Stimulated activated naive CD8-positive, alpha-beta T cell treated with anti-CD3 and anti-CD28 coated beads, Interleukin-15, Interleukin-2, amounts not matched to agents 100 U/mL and 50 U/mL, for 24 hours (primary cell): Measurements from ENCODE around the gene FBXO36.
"Not testable (repeated sequence)": the region's sequence is repeated elsewhere in the genome, so short reads cannot be mapped to it uniquely, and the experiment has no call there.

Experiments used
- ATAC-seq: fragments of 150-1000 bp; cut with Tn5 transposase; one replicate; pipeline ENCODE4 v1.10.0; 2021
- DNase-seq: peaks from one replicate; pipeline ENCODE4 v3.0.0; 2021

Gene FBXO36, protein sequence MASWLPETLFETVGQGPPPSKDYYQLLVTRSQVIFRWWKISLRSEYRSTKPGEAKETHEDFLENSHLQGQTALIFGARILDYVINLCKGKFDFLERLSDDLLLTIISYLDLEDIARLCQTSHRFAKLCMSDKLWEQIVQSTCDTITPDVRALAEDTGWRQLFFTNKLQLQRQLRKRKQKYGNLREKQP

DNA sequence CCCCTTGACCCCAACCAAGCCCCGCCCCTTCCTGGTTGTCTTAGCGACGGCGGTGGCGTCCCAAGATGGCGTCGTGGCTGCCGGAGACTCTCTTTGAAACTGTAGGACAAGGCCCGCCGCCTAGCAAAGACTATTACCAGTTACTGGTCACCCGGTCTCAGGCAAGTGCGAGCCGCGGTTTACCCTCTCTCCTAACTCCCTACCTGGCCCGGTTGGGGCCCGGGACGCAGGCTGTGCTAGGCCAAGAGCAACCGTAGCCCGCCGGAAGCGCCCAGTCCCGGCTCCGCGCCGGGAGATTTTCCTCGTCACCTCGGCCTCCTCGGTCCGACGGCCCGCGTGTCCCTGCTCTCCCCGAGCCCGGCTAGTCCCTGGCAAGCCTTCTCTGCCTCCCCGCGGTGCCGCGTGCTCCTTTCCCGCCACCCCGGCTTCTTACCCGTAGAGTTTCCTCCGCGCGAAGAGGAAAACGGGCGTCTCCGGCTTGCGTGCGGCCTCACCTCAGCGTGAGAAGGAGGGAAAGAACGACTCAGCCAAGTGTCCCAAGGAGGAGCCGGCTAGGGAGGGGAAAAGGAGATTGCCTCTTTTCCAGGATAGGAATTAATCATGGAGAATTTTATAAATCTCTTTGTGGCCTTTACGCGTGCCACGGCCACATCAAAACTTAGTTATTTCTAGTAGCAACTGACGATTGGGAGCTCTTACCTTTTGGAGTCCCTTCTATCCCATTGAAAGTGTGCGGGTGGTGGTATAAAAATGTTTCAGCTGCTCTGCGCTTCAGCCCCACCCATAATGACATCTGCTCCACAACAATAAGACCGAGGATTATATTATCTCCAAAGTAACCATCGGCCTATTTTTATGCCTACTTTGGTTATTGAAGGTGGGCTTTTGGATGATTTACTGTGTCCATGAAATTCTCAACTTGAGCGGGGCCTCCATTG, at the start of gene FBXO36:
Gene FBXO36 (plus strand): TSS at position 55 of the 938 bp plus-strand sequence. CDS start 11 bp downstream, at position 66.
- DNase-seq (peak; percentile 93), ATAC-seq (peak; percentile 61)

DNA sequence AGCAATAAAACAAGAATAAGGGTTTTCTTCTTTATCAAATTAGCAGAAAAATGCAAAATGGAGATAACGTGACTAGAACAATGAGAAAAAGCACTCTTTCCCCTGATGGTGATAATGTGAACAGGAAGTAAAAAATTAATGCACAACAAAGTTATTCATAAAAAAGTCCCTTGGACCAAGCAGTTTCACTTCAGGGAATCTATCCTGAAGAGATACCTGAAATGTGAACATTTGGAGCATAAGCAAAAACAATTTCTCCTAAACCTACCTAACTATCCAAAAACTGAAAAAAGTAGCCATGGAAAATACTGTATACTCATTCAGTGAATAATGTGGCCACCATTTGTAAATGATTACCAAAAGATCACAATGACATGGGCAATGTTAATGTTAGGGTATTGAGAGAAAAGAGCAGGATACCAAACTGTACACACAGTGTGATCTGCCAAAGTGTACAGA, 49.2 kb upstream of the FBXO36 start:
- DNase-seq (no peak), ATAC-seq (peak; percentile 46)

DNA sequence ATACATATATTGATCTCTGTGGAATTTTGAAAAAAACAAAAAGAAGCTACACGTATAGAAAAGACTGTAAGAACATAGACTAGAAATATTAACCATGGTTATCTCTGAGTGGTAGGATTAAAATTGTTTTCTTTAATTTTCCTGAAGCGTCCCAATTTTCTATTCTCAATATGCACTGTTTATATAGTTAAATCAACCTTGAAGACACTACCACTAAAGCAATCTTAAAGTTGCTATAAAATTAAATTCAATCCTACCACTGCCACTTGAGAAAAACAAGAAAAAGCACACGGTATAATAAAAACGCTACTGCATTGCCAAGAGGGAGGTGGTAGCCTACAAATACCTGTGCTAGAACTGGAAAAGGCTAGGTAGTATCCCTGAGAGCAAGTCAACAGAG, 47.7 kb upstream of the FBXO36 start:
- DNase-seq = no peak
- ATAC-seq = no peak

DNA sequence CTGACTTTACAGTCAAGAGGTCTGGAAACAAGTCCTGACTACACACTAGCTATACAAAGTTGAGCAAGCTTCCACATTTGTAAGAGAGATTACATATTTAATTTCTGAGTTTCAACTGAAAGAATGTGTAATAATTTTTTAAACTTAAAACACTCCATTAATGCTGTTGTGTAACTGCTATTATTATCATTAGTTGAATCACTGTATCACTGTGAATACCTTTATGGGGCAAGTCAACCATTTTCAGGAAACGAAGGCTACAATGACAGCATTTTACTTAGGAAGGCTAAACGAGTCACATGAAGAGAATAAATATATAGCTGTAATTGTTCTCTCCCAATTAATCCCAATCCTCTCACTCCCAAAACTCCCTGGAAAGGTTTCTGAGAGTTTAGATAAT, 46.8 kb upstream of the FBXO36 start:
- no peak for ATAC-seq

DNA sequence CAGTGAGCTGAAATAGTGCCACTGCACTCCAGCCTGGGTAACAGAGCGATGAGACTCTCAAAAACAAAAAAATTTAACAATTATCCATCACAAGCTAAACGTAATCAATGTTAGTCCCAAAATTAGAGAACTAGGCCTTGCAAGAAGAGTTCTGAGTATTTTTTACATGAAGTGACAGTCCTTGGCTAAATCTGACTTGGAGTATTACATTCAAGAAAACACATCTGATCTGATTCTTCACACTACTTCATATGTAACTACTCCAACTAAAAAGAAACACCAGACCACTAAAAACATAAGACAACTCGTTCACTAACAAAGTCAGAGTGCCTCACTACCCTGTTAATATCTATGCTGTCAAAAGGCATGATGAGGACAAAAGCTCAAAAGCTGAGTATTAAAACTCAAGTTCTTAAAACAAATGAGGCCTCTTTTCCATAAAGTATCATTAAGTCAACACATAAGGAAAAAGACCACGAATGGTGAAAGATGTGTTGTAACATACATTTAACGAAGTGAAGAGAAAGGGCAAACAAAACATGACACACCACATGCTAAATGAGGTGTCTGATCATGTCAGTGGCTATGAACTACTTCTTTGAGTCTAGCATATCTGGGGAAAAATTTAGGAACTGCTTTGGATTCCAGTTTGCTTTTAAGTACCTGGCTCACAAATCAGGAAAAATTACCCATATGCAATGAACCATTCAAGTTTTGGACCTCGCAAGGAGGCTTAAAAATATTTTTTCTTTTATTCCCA, 42.9 kb upstream of the FBXO36 start:
- DNase-seq (no peak), ATAC-seq (no peak)

More for the DNA sequence above, 46.8 kb upstream of the FBXO36 start:
- DNase-seq = no peak

DNA sequence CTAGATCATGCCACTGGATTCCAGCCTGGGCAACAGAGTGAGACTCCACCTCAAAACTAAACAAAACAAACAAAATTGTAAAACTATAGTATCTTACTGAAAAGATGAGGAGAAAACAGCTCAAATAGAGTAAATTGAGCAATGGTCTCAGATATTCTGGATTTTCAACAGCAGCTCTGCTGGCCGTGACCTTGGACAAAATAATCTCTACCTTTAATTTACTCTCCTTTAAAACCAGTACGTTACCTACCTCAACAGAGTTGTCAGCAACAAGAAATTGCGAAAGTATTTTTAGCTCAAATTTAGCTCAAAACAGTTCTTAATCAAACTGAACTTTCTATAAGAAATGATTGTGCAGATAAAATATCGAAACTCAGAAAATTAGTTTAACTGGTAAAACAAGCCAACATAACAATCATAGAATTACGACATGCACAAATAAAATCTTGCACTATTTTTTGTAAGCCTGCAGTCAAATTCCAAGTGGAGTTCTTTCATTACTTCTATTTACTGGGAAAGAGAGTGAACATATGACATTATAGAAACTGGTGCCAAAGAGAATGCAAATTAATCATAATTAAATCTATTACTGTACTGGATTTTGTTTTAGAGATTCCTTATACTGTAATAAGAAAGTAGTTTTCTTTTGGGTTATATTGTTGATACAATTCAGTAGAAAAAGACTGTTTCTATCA, 41.3 kb upstream of the FBXO36 start:
- ATAC-seq (no peak), DNase-seq (no peak)

DNA sequence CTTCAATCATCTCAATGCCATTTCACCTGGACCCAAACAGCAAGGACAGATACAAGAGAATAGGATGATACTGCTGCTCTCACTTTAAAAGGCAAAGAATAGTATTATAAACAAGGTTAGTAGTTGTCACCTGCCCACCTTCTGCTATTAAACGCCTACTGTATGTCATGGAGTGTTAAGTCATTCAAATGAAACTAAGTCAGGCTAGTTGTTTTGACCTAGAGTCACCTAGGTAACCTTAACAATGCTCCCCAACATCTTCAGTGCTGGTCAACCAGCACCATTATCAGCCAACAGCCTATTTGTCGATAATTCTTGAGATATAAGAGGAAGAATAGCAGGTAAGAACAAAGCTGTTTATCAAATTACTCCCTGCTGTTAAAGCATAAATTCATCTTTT, 39.7 kb upstream of the FBXO36 start:
- ATAC-seq = no peak
- DNase-seq = no peak

DNA sequence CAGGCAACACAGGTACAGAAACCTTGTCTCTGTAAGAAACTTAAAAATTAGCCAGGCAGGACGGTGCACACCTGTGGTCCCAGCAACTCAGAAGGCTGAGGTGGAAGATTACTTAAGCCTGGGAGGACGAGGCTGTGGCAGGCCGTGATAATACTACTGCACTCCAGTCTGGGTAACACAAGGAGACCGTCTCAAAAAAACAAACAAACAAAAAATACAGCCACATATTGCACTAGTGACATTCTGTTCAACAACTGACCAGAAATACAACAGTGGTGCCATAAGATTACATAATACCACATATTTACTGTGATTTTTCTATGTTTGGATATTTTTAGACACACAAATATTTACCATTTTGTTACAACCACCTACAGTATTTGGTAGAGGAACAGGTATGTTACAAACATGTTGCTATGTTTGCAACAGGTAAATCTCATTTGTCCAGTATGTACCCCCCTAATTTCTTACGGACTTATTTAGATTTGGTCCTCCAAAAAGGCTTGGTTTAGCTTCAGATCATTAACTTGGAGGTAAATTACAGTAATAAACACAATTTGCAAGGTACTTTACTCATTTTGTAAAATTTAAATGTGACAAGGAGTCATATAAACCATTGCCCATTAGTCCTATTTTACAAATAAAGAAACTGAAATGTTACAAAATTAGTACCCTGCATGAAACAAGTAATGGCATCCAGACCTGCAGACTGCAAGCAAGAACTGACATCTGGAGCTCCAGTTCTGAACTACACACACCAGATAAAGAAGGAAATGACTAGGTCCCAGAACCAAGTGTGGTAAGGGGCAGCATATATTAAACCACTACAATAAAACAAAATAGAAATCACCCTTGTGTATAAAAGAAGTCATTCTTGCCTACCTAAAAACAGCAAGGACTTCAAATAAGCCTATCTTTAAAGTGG, 37.3 kb upstream of the FBXO36 start:
- no peak for DNase-seq
- no peak for ATAC-seq

DNA sequence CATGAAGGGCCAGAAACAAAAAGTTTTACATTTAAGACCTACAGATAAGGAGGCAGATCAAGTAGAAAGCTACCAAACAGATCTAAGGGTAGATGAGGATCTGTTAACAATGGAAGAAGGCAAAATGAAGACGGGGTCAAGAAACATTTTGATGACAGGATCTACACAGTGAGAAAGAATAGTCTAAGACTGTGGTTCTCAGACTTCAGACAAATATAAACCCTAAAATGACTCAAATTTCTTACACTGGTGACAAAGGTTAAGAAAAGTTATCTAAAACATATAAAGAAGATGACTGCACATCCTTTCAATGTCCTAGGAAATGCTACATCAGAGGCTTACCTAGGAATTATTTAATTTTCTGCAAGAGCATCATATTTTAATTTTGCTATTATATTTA, 34.9 kb upstream of the FBXO36 start:
- DNase-seq (no peak), ATAC-seq (no peak)

DNA sequence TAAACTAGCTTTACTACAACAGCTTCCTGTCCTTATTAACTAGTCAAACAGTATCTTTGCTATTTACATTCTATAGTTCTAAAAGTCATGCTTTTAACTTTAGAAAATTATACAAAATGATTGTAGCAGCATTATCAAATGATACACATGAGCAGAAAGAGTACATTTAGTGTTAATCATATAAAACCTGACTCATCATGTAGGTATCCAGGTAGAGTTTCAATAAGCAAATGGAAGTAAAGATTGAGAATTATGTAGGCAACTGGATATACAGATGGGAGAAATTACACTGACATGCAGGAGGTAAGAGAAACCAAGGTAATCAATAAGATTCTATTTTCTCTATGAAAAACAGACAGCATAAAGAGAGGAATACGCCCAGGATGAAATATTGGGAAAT, 34.3 kb upstream of the FBXO36 start:
- DNase-seq (no peak), ATAC-seq (no peak)

DNA sequence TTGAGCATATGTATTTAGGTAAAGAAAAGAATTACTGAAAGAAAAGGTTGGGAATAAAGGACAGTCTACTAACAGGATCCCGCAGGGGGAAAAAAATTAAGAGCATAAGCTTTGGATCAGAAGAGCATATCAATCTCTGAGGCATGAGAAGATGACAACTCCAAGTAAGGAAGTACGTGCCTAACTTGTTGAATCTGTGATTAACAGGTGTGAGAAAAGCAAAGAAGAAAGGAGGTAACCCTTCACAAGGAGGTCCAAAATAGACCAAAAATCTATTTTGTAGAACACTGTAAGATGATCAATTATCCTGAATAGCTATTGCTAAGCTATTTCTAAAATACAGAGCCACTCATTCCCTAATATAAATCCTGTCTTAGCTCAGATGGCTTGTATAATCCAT, 33.3 kb upstream of the FBXO36 start:
- DNase-seq (no peak), ATAC-seq (no peak)

DNA sequence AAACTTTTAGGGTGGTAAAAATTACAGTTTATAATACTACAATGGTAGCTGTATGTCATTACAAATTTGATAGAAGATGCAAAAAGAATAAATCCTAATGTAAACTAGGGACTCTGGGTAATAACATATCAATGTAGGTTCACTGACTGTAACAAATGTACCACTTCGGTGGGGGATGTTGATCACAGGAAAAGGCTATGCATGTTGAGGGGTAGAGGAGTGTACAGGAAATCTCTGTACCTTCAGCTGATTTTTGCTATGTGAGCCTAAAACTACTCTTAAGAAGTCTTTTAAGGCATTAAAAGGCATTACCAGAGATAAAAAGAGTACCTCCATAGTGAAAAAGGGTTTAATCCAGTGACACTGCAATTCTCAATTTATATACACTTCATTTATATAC, 25.4 kb upstream of the FBXO36 start:
- no peak for ATAC-seq
- DNase-seq = no peak

DNA sequence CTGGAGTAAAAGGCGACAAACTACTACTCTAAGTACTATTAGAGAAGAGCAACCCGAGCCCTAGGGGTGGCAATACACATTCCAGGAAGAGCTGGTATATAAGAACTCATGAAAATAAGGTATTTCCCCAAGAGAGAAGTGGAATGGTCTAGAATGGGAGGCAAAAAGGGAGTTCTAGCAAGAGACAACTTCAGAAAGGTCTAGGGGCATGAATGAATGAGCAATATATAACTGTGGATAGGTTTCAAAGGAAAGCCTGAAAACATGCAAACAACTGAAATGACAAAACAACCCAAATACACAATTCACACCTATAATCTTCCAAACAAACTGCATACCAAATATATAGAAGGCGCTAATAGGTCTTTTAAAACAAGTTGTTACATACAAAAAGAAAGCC, 22.7 kb upstream of the FBXO36 start:
- ATAC-seq = no peak
- no peak for DNase-seq

DNA sequence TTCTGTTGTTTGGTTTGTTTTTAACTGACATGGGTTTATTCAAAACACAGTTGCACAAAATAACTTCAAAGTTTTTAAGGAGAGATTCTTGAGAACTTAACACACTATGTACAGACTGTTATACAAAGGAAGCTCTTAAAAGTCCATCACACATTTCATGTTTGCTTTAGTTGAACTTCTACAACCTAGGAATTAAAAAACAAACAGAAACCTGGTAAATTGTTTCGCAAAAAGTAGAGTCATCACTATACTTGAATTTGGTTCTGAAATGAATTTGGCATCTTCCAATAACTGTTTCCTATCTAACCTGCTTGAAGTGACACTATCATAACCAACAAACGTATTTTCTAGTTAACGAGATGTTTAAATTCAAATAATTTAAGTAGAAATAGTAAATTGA, 22.3 kb upstream of the FBXO36 start:
- DNase-seq (no peak), ATAC-seq (no peak)

DNA sequence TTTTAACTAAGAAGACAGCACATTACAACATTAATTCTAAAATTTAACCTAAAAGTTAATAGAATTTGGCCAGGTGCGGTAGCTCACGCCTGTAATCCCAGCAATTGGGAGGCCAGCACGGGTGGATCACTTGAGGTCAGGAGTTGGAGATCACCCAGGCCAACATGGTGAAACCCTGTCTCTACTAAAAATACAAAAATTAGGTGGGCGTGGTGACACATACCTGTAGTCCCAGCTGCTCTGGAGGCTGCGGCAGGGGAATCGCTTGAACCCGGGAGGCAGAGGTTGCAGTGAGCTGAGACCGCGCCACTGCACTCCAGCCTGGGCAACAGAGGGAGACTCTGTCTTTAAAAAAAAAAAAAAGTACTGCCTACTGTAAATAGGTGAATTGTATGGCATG, 21.8 kb upstream of the FBXO36 start:
- DNase-seq, ATAC-seq: not testable (repeated sequence)

DNA sequence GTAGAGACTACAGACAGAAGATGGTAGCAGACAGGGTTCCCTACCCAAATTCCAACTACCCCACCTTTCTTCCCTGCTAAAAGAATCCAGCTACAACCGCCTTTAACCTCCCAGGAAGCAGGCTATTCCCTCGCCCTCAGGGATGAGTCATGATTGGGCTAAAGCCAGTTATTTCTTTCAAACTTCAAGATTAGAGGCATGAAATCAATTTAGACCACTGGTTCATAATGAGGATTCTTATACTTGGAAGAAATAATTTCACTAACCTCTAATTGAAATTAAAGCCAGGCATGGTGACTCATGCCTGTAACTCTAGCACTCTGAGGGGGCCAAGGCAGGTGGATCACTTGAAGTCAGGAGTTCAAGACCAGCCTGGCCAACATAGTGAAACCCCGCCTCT, 20.5 kb upstream of the FBXO36 start:
- ATAC-seq = no peak
- no peak for DNase-seq

DNA sequence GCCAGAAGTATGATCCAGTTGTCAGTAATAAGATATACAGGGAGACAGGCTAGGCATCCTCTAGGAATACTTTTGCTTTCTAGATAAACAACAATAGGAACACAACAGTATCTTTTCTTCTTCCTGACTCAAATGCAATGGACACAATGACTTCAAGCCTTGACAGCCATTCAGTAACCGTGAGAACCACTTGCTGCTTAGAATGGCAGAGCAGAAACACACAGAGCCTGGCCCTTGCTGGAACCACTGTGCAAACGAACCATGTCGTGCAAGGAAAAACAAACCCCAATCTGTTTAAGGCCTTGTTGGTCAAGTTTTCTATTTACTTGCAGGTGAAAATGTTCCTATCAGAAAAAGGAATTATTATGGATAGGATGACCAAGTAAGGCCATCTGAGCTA, 19.3 kb upstream of the FBXO36 start:
- DNase-seq = no peak
- ATAC-seq = no peak

DNA sequence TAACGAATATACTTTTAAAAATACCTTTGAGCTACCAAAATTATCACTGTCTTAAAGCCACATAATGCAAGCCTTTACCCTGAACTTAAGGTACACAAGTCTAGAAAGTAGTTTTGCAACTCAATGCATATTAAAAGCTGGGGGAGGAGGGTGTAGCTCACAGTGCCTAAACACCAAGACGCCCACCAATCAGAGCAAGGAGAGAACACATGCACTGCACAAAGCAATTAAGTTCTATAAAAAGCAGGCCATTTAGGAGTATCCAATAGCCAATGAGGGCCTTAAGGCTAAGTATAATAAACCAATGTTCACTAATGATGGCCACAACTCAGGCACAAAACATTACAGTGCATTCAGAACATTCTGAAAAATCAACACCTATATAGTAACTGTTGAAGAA, 16.7 kb upstream of the FBXO36 start:
- no peak for ATAC-seq
- DNase-seq = no peak

DNA sequence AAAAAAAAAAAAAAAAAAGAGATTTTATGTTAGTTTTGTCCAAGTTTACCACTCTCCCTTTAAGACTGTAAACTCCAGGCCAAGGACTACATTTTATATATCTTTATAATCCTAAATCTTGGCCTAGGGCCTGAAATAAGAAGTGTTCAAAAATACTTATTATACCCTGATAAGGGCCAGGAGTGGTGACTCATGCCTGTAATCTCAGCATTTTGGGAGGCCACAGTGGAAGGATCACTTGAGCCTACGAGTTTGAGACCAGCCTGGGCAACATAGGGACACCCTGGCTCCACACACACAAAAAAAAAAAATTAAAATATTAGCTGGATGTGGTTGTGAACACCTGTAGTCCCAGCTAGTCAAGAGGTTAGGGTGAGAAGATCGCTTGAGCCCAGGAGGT, 13.2 kb upstream of the FBXO36 start:
- DNase-seq (no peak), ATAC-seq (no peak)

DNA sequence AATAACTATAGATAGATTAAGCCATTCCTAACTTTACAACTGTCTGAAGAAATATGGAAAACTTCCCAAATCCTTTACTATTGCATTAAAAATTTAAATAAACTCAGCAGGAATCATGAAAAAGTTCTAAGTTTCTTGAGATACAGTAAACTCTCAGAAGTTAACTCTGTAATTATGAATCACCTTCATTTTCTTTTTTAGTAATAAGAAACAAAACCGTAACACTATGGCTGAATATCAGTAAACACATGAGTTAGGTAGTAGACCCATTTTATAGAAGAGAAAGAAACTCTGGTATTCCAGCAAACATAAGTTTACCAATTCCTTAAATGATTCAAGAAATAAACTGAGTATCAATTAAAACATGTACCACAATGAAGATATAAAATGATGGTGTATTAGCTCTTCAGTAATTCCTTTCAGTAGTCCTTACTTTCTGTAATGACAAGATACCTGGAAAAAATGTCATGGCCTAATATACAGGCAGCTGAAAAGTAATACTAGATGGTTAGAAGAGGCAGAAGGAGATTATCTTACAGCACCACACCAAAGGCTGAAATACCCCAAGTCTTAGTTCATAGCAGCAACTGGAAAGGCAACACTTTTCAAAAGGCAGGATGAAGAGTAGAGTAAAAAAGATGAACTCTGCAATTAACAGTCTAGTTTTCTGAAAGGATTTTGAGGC, 12.0 kb upstream of the FBXO36 start:
- ATAC-seq = no peak
- DNase-seq = no peak
